ENCODE data around the gene BRD3OS. TPM values are rescaled to one million over a fixed set of nuclear protein-coding genes. Genes with fewer than 3 reads are reported as not detected.

BRD3OS gene
- total and polyA plus RNA-seq, 2 of the 13 experiments (the other 11 are each of a cell fraction or from before 2014, with no cell fraction given): 4.9 to 5.7 TPM

DNA sequence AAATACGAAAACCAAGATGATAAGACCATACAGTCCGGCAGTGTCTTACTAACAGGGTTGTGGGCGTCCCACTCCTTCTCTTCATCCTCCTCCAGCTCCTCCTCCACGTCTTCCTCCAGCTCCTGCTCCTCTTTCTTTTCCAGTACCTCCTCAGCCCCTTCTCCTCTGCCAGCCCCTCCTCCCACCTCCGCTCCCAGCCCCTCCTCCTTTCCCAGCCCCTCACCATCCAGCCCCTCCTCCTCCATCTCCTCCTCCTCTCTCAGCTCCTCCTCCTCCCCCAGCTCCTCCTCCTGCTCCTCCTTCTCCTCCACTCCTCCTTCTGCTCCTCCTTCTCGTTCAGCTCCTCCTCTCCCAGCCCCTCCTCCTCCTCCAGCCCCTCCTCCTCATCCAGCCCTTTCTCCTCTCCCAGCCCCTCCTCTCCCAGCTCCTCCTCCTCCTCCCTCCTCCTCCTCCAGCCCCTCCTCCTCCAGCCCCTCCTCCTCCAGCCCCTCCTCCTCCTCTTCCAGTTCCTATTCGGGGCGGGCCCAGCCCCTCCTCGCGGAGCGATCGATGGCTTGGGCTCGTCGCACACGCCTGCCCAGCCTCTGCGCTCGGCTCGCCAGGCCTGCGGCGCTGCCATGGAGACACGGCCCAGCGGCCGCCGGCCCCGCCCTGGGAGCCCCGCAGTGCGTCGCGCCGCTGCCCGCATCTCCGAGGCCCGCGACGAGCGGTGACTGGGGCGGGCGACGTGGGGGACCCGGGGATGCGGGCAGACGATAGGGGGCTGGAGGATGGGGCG lies at the start of gene BRD3OS (continued):
- TF ChIP-seq, protein P1, sequence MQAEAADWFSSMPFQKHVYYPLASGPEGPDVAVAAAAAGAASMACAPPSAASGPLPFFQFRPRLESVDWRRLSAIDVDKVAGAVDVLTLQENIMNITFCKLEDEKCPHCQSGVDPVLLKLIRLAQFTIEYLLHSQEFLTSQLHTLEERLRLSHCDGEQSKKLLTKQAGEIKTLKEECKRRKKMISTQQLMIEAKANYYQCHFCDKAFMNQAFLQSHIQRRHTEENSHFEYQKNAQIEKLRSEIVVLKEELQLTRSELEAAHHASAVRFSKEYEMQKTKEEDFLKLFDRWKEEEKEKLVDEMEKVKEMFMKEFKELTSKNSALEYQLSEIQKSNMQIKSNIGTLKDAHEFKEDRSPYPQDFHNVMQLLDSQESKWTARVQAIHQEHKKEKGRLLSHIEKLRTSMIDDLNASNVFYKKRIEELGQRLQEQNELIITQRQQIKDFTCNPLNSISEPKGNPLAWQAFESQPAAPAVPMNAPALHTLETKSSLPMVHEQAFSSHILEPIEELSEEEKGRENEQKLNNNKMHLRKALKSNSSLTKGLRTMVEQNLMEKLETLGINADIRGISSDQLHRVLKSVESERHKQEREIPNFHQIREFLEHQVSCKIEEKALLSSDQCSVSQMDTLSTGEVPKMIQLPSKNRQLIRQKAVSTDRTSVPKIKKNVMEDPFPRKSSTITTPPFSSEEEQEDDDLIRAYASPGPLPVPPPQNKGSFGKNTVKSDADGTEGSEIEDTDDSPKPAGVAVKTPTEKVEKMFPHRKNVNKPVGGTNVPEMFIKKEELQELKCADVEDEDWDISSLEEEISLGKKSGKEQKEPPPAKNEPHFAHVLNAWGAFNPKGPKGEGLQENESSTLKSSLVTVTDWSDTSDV (CRISPR knock-in tag; IDR thresholded peaks at IDR 0.05): no peak
- TF ChIP-seq, protein P2, sequence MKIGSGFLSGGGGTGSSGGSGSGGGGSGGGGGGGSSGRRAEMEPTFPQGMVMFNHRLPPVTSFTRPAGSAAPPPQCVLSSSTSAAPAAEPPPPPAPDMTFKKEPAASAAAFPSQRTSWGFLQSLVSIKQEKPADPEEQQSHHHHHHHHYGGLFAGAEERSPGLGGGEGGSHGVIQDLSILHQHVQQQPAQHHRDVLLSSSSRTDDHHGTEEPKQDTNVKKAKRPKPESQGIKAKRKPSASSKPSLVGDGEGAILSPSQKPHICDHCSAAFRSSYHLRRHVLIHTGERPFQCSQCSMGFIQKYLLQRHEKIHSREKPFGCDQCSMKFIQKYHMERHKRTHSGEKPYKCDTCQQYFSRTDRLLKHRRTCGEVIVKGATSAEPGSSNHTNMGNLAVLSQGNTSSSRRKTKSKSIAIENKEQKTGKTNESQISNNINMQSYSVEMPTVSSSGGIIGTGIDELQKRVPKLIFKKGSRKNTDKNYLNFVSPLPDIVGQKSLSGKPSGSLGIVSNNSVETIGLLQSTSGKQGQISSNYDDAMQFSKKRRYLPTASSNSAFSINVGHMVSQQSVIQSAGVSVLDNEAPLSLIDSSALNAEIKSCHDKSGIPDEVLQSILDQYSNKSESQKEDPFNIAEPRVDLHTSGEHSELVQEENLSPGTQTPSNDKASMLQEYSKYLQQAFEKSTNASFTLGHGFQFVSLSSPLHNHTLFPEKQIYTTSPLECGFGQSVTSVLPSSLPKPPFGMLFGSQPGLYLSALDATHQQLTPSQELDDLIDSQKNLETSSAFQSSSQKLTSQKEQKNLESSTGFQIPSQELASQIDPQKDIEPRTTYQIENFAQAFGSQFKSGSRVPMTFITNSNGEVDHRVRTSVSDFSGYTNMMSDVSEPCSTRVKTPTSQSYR (CRISPR knock-in tag; IDR thresholded peaks at IDR 0.05; ENCODE audit: borderline replicate concordance): 0 out of 2 replicates have a peak, but pooled peaks have one; percentile 62
- TF ChIP-seq MZF1 (CRISPR knock-in tag; IDR thresholded peaks at IDR 0.05; ENCODE audit: borderline replicate concordance): no peak
- TF ChIP-seq, protein P3, sequence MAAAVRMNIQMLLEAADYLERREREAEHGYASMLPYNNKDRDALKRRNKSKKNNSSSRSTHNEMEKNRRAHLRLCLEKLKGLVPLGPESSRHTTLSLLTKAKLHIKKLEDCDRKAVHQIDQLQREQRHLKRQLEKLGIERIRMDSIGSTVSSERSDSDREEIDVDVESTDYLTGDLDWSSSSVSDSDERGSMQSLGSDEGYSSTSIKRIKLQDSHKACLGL (CRISPR knock-in tag; IDR thresholded peaks at IDR 0.05): no peak; the same call in 1 of the 2 replicates
- TF ChIP-seq TMF1 (CRISPR knock-in tag; IDR thresholded peaks at IDR 0.05; ENCODE audit: low read depth): no peak
- no peak for TF ChIP-seq ZFAT (CRISPR knock-in tag; conservative IDR thresholded peaks at IDR 0.05)
- TF ChIP-seq PAX8 (CRISPR knock-in tag; IDR thresholded peaks at IDR 0.05; ENCODE audit: borderline replicate concordance): 0 out of 2 replicates have a peak, but pooled peaks have one; percentile 69
- TF ChIP-seq ZNF543 (CRISPR knock-in tag; IDR thresholded peaks at IDR 0.05): no peak
- no peak for TF ChIP-seq FIP1L1 (IDR thresholded peaks at IDR 0.05; ENCODE audit: borderline replicate concordance, insufficient read depth, low read depth, low read length)
- TF ChIP-seq RFX1 (IDR thresholded peaks at IDR 0.05): peak; percentile 82
- TF ChIP-seq TEAD2 (CRISPR knock-in tag; IDR thresholded peaks at IDR 0.05): no peak
- TF ChIP-seq, protein P4, sequence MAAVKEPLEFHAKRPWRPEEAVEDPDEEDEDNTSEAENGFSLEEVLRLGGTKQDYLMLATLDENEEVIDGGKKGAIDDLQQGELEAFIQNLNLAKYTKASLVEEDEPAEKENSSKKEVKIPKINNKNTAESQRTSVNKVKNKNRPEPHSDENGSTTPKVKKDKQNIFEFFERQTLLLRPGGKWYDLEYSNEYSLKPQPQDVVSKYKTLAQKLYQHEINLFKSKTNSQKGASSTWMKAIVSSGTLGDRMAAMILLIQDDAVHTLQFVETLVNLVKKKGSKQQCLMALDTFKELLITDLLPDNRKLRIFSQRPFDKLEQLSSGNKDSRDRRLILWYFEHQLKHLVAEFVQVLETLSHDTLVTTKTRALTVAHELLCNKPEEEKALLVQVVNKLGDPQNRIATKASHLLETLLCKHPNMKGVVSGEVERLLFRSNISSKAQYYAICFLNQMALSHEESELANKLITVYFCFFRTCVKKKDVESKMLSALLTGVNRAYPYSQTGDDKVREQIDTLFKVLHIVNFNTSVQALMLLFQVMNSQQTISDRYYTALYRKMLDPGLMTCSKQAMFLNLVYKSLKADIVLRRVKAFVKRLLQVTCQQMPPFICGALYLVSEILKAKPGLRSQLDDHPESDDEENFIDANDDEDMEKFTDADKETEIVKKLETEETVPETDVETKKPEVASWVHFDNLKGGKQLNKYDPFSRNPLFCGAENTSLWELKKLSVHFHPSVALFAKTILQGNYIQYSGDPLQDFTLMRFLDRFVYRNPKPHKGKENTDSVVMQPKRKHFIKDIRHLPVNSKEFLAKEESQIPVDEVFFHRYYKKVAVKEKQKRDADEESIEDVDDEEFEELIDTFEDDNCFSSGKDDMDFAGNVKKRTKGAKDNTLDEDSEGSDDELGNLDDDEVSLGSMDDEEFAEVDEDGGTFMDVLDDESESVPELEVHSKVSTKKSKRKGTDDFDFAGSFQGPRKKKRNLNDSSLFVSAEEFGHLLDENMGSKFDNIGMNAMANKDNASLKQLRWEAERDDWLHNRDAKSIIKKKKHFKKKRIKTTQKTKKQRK (IDR thresholded peaks at IDR 0.05; ENCODE audit: low read length): no peak
- no peak for TF ChIP-seq ZNF121 (CRISPR knock-in tag; IDR thresholded peaks at IDR 0.05)
- no peak for TF ChIP-seq PHB2 (IDR thresholded peaks at IDR 0.05; ENCODE audit: partially characterized antibody)
- TF ChIP-seq NFE2L2 (IDR thresholded peaks at IDR 0.05; ENCODE audit: low read length): no peak
- TF ChIP-seq POLR2G (IDR thresholded peaks at IDR 0.05; ENCODE audit: low read depth, low read length): 0 out of 2 replicates have a peak, but pooled peaks have one; percentile 28
- no peak for TF ChIP-seq ZNF432 (CRISPR knock-in tag; IDR thresholded peaks at IDR 0.05; ENCODE audit: borderline replicate concordance)
- no peak for TF ChIP-seq CC2D1A (CRISPR knock-in tag; IDR thresholded peaks at IDR 0.05)
- TF ChIP-seq, protein P5, sequence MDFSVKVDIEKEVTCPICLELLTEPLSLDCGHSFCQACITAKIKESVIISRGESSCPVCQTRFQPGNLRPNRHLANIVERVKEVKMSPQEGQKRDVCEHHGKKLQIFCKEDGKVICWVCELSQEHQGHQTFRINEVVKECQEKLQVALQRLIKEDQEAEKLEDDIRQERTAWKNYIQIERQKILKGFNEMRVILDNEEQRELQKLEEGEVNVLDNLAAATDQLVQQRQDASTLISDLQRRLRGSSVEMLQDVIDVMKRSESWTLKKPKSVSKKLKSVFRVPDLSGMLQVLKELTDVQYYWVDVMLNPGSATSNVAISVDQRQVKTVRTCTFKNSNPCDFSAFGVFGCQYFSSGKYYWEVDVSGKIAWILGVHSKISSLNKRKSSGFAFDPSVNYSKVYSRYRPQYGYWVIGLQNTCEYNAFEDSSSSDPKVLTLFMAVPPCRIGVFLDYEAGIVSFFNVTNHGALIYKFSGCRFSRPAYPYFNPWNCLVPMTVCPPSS (IDR thresholded peaks at IDR 0.05): no peak
